Measurements from ENCODE around the gene FADS3.

DNA sequence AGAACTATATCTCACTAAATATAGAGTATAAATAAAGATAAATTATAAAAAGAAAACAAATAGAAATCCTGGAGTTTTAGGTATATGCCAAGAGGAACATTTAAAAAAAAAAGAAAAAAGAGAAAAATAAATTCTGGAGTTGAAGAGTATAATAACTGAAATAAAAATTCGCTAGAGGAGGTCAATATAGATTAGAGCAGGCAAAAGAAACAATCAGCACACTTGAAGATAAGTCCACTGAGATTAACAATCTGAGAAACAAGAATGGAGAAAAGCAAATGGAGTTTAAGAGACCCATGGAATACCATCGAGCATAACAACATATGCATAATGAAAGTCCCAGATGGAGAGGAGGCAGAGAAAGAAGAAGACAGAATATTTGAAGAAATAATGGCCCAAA lies 44.5 kb upstream of the FADS3 start:
- TF ChIP-seq CTCF (IDR thresholded peaks at IDR 0.05) (no peak), EP300 (IDR thresholded peaks at IDR 0.05) (no peak), POLR2A (IDR thresholded peaks at IDR 0.05) (no peak), POLR2AphosphoS5 (IDR thresholded peaks at IDR 0.05) (no peak)

Measured in upper lobe of left lung (tissue), 4 donors.